K562 (cell line): ENCODE data around the gene GRB14. TPM values are rescaled to one million over a fixed set of nuclear protein-coding genes. Genes with fewer than 3 reads are reported as not detected.

Experiments
- ELF2 ChIP-seq: fragments of 250-450 bp; sonication (Bioruptor Pico); IDR thresholded peaks from 2 replicates; pipeline ENCODE4 v1.5.0; 2021; ENCODE audit warnings: mild to moderate bottlenecking
- FOXO4 ChIP-seq: fragments of 450-650 bp; formaldehyde crosslinking; IDR thresholded peaks from 2 replicates; pipeline ENCODE4 v1.4.0; 2020; ENCODE audit warnings: mild to moderate bottlenecking, moderate library complexity
- GATA2 ChIP-seq: sonication (generic); formaldehyde crosslinking; IDR thresholded peaks from 2 replicates; pipeline ENCODE4 v1.4.0; 2020; ENCODE audit warnings: mild to moderate bottlenecking, missing genetic modification reagents
- JUNB ChIP-seq: fragments of 450-650 bp; formaldehyde crosslinking; conservative IDR thresholded peaks from 2 replicates; pipeline ENCODE4 v1.4.0; 2020; ENCODE audit warnings: mild to moderate bottlenecking
- NFATC3 ChIP-seq: fragments of 450-650 bp; IDR thresholded peaks from 2 replicates; pipeline ENCODE4 v1.6.1; 2017; ENCODE audit warnings: mild to moderate bottlenecking
- ZFPM2 ChIP-seq: fragments of 250-450 bp; sonication (Bioruptor Pico); IDR thresholded peaks from 2 replicates; pipeline ENCODE4 v1.5.1; 2022; ENCODE audit warnings: mild to moderate bottlenecking
- ZMIZ1 ChIP-seq, 2 experiments: fragments of 150-350 bp in 1 of 2; IDR thresholded peaks; 2 replicates each; pipeline ENCODE4 v1.6.1; 2012 to 2016; ENCODE audit warnings: low read depth in 2 of 2, low read length in 2 of 2, mild to moderate bottlenecking in 1 of 2, moderate library complexity in 1 of 2
- ZNF449 ChIP-seq: fragments of 250-450 bp; sonication (Bioruptor Pico); IDR thresholded peaks from 2 replicates; pipeline ENCODE4 v1.8.0; 2022; ENCODE audit warnings: moderate library complexity, mild to moderate bottlenecking, inconsistent platforms
- ZNF592 ChIP-seq: fragments of 450-650 bp; IDR thresholded peaks from 2 replicates; pipeline ENCODE4 v1.6.1; 2017; ENCODE audit warnings: antibody characterized with exemption, mild to moderate bottlenecking
- ZNF699 ChIP-seq: fragments of 250-450 bp; sonication (Bioruptor Pico); IDR thresholded peaks from 2 replicates; pipeline ENCODE4 v1.8.0; 2021; ENCODE audit warnings: mild to moderate bottlenecking, moderate library complexity; ENCODE audit not compliant: insufficient replicate concordance
- polyA plus RNA-seq, 8 experiments: library from polyadenylated mRNA; depleted of rRNA in 4 of 8; stranded (reverse) in 5 of 8; unstranded in 3 of 8; fragments of >200 nt; fragmentation: Nextera tagmentation in 2 of 8; fragmentation: Illumina TruSeq in 1 of 8; extraction: Ambion mirVana in 2 of 8; extraction: Trizol in 1 of 8; gene quantifications; 2 replicates each; pipeline versions ENCODE4 v1.2.1 to v1.2.3, GENCODE V29; 2011 to 2014; ENCODE audit warnings: inconsistent platforms in 1 of 8, missing spikeins in 1 of 8
- total RNA-seq, 7 experiments: library from RNA; depleted of rRNA in 6 of 7; stranded (reverse); fragments of >200 nt in 6 of 7; fragmentation: Illumina TruSeq in 2 of 7; extraction: Trizol in 2 of 7; gene quantifications; 2 replicates each; pipeline versions ENCODE4 v1.2.1 to v1.2.3, GENCODE V29; 2011 to 2021; ENCODE audit warnings: low replicate concordance in 1 of 7

GRB14 gene
- total and polyA plus RNA-seq, 9 of the 15 experiments (the other 6 are each of a cell fraction or from before 2014, with no cell fraction given), result not detected

GRCh38 chr2:164453656-164454305 lies 167.5 kb downstream of the GRB14 start (continued):
- no peak for TF ChIP-seq ZNF592
- no peak for TF ChIP-seq ZMIZ1 (IDR thresholded peaks at IDR 0.05; ENCODE audit: low read depth in 2 of 2, low read length in 2 of 2)
- no peak for TF ChIP-seq ZNF699 (CRISPR knock-in tag)
- no peak for TF ChIP-seq NFATC3
- TF ChIP-seq ZNF449, result no peak
- TF ChIP-seq FOXO4 (CRISPR knock-in tag), result no peak
- no peak for TF ChIP-seq JUNB (CRISPR knock-in tag)
- no peak for TF ChIP-seq GATA2
- TF ChIP-seq ELF2 (CRISPR knock-in tag), result no peak
- no peak for TF ChIP-seq ZFPM2 (CRISPR knock-in tag)
